ENCODE data around the gene ATPAF1.
"Not testable (repeated sequence)": the region's sequence is repeated elsewhere in the genome, so short reads cannot be mapped to it uniquely, and the experiment has no call there.

Gene ATPAF1

GRCh38 chr1:46655848-46656247, 12.3 kb downstream of the ATPAF1 start:
- peaks cover 42% of the 10 kb centered on the region for H3K36me3 ChIP-seq (ENCODE audit: insufficient read depth, low read length)
- no peaks in the 10 kb centered on the region for H3F3A ChIP-seq (ENCODE audit: insufficient read depth, low read length)
- no peak overlapping the region for H3K4me3 ChIP-seq (ENCODE audit: low read depth, low read length, poor library complexity, severe bottlenecking)
- H3K27ac ChIP-seq (ENCODE audit: low read depth, low read length, poor library complexity, severe bottlenecking) = no peak overlapping the region
- H2AFZ ChIP-seq (ENCODE audit: low read length) = no peak overlapping the region
- no peaks in the 10 kb centered on the region for H3K9me2 ChIP-seq (ENCODE audit: low read depth, low read length)
- H4K20me1 ChIP-seq (ENCODE audit: insufficient read depth, low read length) = no peaks in the 10 kb centered on the region
- H3K9ac ChIP-seq (ENCODE audit: low read length) = no peak overlapping the region
- no peaks in the 10 kb centered on the region for H3K27me3 ChIP-seq (ENCODE audit: insufficient read depth, low read length)
- H3K9me3 ChIP-seq (ENCODE audit: low read length) = no peaks in the 10 kb centered on the region
- TF ChIP-seq CTCF (IDR thresholded peaks at IDR 0.05; ENCODE audit: low read length) = no peak
- no peak for TF ChIP-seq EZH2 (IDR thresholded peaks at IDR 0.05; ENCODE audit: borderline replicate concordance, low read length)
- no peak overlapping the region for H3K4me2 ChIP-seq (ENCODE audit: low read length)
- no peaks in the 10 kb centered on the region for H3K79me2 ChIP-seq (ENCODE audit: insufficient read depth, low read length)
- H3K4me1 ChIP-seq (ENCODE audit: insufficient read depth, low read length, severe bottlenecking) = no peaks in the 10 kb centered on the region

GRCh38 chr1:46654698-46655097, 13.5 kb downstream of the ATPAF1 start:
- not testable (repeated sequence) for H3K9ac ChIP-seq (ENCODE audit: low read length); H3K4me3 ChIP-seq (ENCODE audit: low read depth, low read length, poor library complexity, severe bottlenecking); H4K20me1 ChIP-seq (ENCODE audit: insufficient read depth, low read length); H3K27me3 ChIP-seq (ENCODE audit: insufficient read depth, low read length); H3K27ac ChIP-seq (ENCODE audit: low read depth, low read length, poor library complexity, severe bottlenecking); H2AFZ ChIP-seq (ENCODE audit: low read length); H3K9me3 ChIP-seq (ENCODE audit: low read length); H3F3A ChIP-seq (ENCODE audit: insufficient read depth, low read length); H3K4me2 ChIP-seq (ENCODE audit: low read length); H3K79me2 ChIP-seq (ENCODE audit: insufficient read depth, low read length); H3K4me1 ChIP-seq (ENCODE audit: insufficient read depth, low read length, severe bottlenecking); H3K9me2 ChIP-seq (ENCODE audit: low read depth, low read length)
- peaks cover 52% of the 10 kb centered on the region for H3K36me3 ChIP-seq (ENCODE audit: insufficient read depth, low read length)

- Histone ChIP-seq H3F3A (ENCODE audit: insufficient read depth, low read length) (no peaks in the 10 kb centered on the region), H3K27me3 (ENCODE audit: insufficient read depth, low read length) (no peaks in the 10 kb centered on the region), H2AFZ (ENCODE audit: low read length) (no peak overlapping the region), H4K20me1 (ENCODE audit: insufficient read depth, low read length) (no peaks in the 10 kb centered on the region), H3K79me2 (ENCODE audit: insufficient read depth, low read length) (no peaks in the 10 kb centered on the region), H3K9me2 (ENCODE audit: low read depth, low read length) (no peaks in the 10 kb centered on the region), H3K9ac (ENCODE audit: low read length) (no peak overlapping the region), H3K4me1 (ENCODE audit: insufficient read depth, low read length, severe bottlenecking) (no peaks in the 10 kb centered on the region), H3K27ac (ENCODE audit: low read depth, low read length, poor library complexity, severe bottlenecking) (no peak overlapping the region), H3K4me3 (ENCODE audit: low read depth, low read length, poor library complexity, severe bottlenecking) (no peak overlapping the region), H3K9me3 (ENCODE audit: low read length) (peaks cover 9% of the 10 kb centered on the region; the same call in 1 of the 2 replicates), H3K36me3 (ENCODE audit: insufficient read depth, low read length) (peaks cover 59% of the 10 kb centered on the region), H3K4me2 (ENCODE audit: low read length) (no peak overlapping the region)
- TF ChIP-seq CTCF (IDR thresholded peaks at IDR 0.05; ENCODE audit: low read length) (no peak), EZH2 (IDR thresholded peaks at IDR 0.05; ENCODE audit: borderline replicate concordance, low read length) (no peak)
These were observed 14.2 kb downstream of the ATPAF1 start for GRCh38 chr1:46654012-46654411.

- Histone ChIP-seq H3K27ac (ENCODE audit: low read depth, low read length, poor library complexity, severe bottlenecking) (no peak overlapping the region), H3K9ac (ENCODE audit: low read length) (no peak overlapping the region), H3F3A (ENCODE audit: insufficient read depth, low read length) (no peaks in the 10 kb centered on the region), H3K79me2 (ENCODE audit: insufficient read depth, low read length) (no peaks in the 10 kb centered on the region), H3K4me2 (ENCODE audit: low read length) (no peak overlapping the region), H3K4me3 (ENCODE audit: low read depth, low read length, poor library complexity, severe bottlenecking) (no peak overlapping the region), H2AFZ (ENCODE audit: low read length) (no peak overlapping the region), H3K9me2 (ENCODE audit: low read depth, low read length) (no peaks in the 10 kb centered on the region), H4K20me1 (ENCODE audit: insufficient read depth, low read length) (no peaks in the 10 kb centered on the region), H3K9me3 (ENCODE audit: low read length) (peaks cover 9% of the 10 kb centered on the region; the same call in 1 of the 2 replicates), H3K36me3 (ENCODE audit: insufficient read depth, low read length) (peaks cover 58% of the 10 kb centered on the region), H3K4me1 (ENCODE audit: insufficient read depth, low read length, severe bottlenecking) (no peaks in the 10 kb centered on the region), H3K27me3 (ENCODE audit: insufficient read depth, low read length) (no peaks in the 10 kb centered on the region)
- TF ChIP-seq EZH2 (IDR thresholded peaks at IDR 0.05; ENCODE audit: borderline replicate concordance, low read length) = no peak
- no peak for TF ChIP-seq CTCF (IDR thresholded peaks at IDR 0.05; ENCODE audit: low read length)
These were observed 14.7 kb downstream of the ATPAF1 start for GRCh38 chr1:46653405-46653958.
